WTC11 (cell line): Measurements from ENCODE around the gene DEFB114. TPM values are rescaled to one million over a fixed set of nuclear protein-coding genes. Genes with fewer than 3 reads are reported as not detected.

Source experiments
- ATAC-seq: fragments of 200-7000 bp; cut with Tn5 transposase; 2 replicates; pipeline ENCODE4 v1.10.0; 2021; ENCODE audit warnings: mild to moderate bottlenecking, moderate library complexity
- CTCF ChIA-PET: fragments of 300-600 bp; sonication (Branson Sonifier 250); formaldehyde crosslinking; loops from one replicate; lab custom pipeline; 2021; ENCODE audit warnings: antibody characterized with exemption; lab: Charles Lee
- POLR2A ChIA-PET: fragments of 350-600 bp; sonication (Branson Sonifier 250); formaldehyde crosslinking; loops from one replicate; lab custom pipeline; 2021; ENCODE audit warnings: antibody characterized with exemption; lab: Charles Lee
- DNase-seq: peaks from one replicate; pipeline ENCODE4 v3.0.0; 2021; ENCODE audit warnings: low spot score
- H3K27ac Mint-ChIP-seq: 2 replicates; pipeline ENCODE4 v1.8.0; 2021; ENCODE audit warnings: mixed read lengths
- H3K27me3 Mint-ChIP-seq: 2 replicates; pipeline ENCODE4 v1.8.0; 2021; ENCODE audit warnings: low read depth, mild to moderate bottlenecking, moderate library complexity, mixed read lengths
- H3K36me3 Mint-ChIP-seq: 2 replicates; pipeline ENCODE4 v1.8.0; 2021; ENCODE audit warnings: mixed read lengths
- H3K4me1 Mint-ChIP-seq: 2 replicates; pipeline ENCODE4 v1.8.0; 2022; ENCODE audit warnings: mixed read lengths
- H3K4me3 Mint-ChIP-seq: 2 replicates; pipeline ENCODE4 v1.8.0; 2021; ENCODE audit warnings: mild to moderate bottlenecking, moderate library complexity, mixed read lengths
- H3K9me3 Mint-ChIP-seq: 2 replicates; pipeline ENCODE4 v1.8.0; 2021; ENCODE audit warnings: mixed read lengths
- ATF3 ChIP-seq: sonication (generic); formaldehyde crosslinking; conservative IDR thresholded peaks from 2 replicates; pipeline ENCODE4 v1.8.1; 2022; ENCODE audit warnings: mild to moderate bottlenecking, missing genetic modification reagents
- CREM ChIP-seq: sonication (generic); formaldehyde crosslinking; IDR thresholded peaks from 2 replicates; pipeline ENCODE4 v1.8.1; 2022; ENCODE audit warnings: mild to moderate bottlenecking, missing genetic modification reagents, moderate library complexity
- FOXP4 ChIP-seq: sonication (generic); formaldehyde crosslinking; IDR thresholded peaks from 2 replicates; pipeline ENCODE4 v1.8.0; 2022; ENCODE audit warnings: mild to moderate bottlenecking, missing genetic modification reagents
- GRHL2 ChIP-seq: fragments of 250-450 bp; sonication (Bioruptor Pico); IDR thresholded peaks from 2 replicates; pipeline ENCODE4 v1.8.0; 2022; ENCODE audit warnings: mild to moderate bottlenecking, moderate library complexity; ENCODE audit not compliant: insufficient replicate concordance, severe bottlenecking
- IRF2 ChIP-seq: sonication (generic); formaldehyde crosslinking; IDR thresholded peaks from 2 replicates; pipeline ENCODE4 v1.8.0; 2022; ENCODE audit warnings: low read depth, missing genetic modification reagents, borderline replicate concordance
- KAT7 ChIP-seq: sonication (generic); formaldehyde crosslinking; IDR thresholded peaks from 2 replicates; pipeline ENCODE4 v1.8.1; 2023; ENCODE audit warnings: missing genetic modification reagents, mild to moderate bottlenecking, borderline replicate concordance
- MLX ChIP-seq: sonication (generic); formaldehyde crosslinking; IDR thresholded peaks from 2 replicates; pipeline ENCODE4 v1.8.1; 2023; ENCODE audit warnings: mild to moderate bottlenecking, missing genetic modification reagents, moderate library complexity
- NR2C2 ChIP-seq: sonication (generic); formaldehyde crosslinking; IDR thresholded peaks from 2 replicates; pipeline ENCODE4 v1.8.0; 2022; ENCODE audit warnings: mild to moderate bottlenecking, missing genetic modification reagents
- NR3C1 ChIP-seq: sonication (generic); formaldehyde crosslinking; conservative IDR thresholded peaks from 2 replicates; pipeline ENCODE4 v1.8.1; 2023; ENCODE audit warnings: low read depth, mild to moderate bottlenecking, missing genetic modification reagents
- PRRX2 ChIP-seq: fragments of 250-450 bp; sonication (Bioruptor Pico); IDR thresholded peaks from 2 replicates; pipeline ENCODE4 v1.8.0; 2021; ENCODE audit warnings: mild to moderate bottlenecking
- SMAD3 ChIP-seq: sonication (generic); formaldehyde crosslinking; IDR thresholded peaks from 2 replicates; pipeline ENCODE4 v1.8.0; 2022; ENCODE audit warnings: missing genetic modification reagents, mild to moderate bottlenecking, borderline replicate concordance
- STAT6 ChIP-seq: sonication (generic); formaldehyde crosslinking; conservative IDR thresholded peaks from 2 replicates; pipeline ENCODE4 v1.8.1; 2023; ENCODE audit warnings: mild to moderate bottlenecking, low read depth, missing genetic modification reagents, moderate library complexity
- TP53 ChIP-seq: sonication (generic); formaldehyde crosslinking; IDR thresholded peaks from 2 replicates; pipeline ENCODE4 v1.8.1; 2023; ENCODE audit warnings: mild to moderate bottlenecking, missing genetic modification reagents
- ZMAT4 ChIP-seq: fragments of 250-450 bp; sonication (Bioruptor Pico); IDR thresholded peaks from 2 replicates; pipeline ENCODE4 v1.9.0; 2021; ENCODE audit warnings: mild to moderate bottlenecking
- ZNF138 ChIP-seq: sonication (generic); formaldehyde crosslinking; conservative IDR thresholded peaks from 2 replicates; pipeline ENCODE4 v1.8.1; 2022; ENCODE audit warnings: mild to moderate bottlenecking, moderate library complexity, missing genetic modification reagents
- ZNF263 ChIP-seq: sonication (generic); formaldehyde crosslinking; IDR thresholded peaks from 2 replicates; pipeline ENCODE4 v1.8.1; 2022; ENCODE audit warnings: low read depth, mild to moderate bottlenecking, moderate library complexity, missing genetic modification reagents
- ZNF396 ChIP-seq: fragments of 250-450 bp; sonication (Bioruptor Pico); IDR thresholded peaks from 2 replicates; pipeline ENCODE4 v1.8.0; 2021; ENCODE audit warnings: mild to moderate bottlenecking, moderate library complexity, borderline replicate concordance
- total RNA-seq: library from RNA; stranded (reverse); gene quantifications from 3 replicates; pipeline ENCODE4 v1.2.3, GENCODE V29; 2021

The DEFB114 gene
- total RNA-seq, 1 experiment from 2014 or later = not detected

GRCh38 chr6:49986551-49986950, 22.6 kb upstream of the DEFB114 start:
- ChIA-PET POLR2A (no interaction called here), CTCF (no interaction called here)
- Mint-ChIP-seq H3K27me3 (no peaks in the 10 kb centered on the region), H3K36me3 (peaks cover 3% of the 10 kb centered on the region; the same call in 1 of the 2 replicates), H3K9me3 (peaks cover 13% of the 10 kb centered on the region)
- no peak for DNase-seq
- no peak for TF ChIP-seq GRHL2 (CRISPR knock-in tag)
- TF ChIP-seq ZMAT4 = no peak
- no peak for TF ChIP-seq KAT7 (CRISPR knock-in tag)
- TF ChIP-seq ZNF138 (CRISPR knock-in tag) = no peak
- no peak for TF ChIP-seq FOXP4 (CRISPR knock-in tag)
- TF ChIP-seq, all 79 proteins: peak for 0
- no peak overlapping the region for H3K4me3 Mint-ChIP-seq
- no peak overlapping the region for H3K27ac Mint-ChIP-seq
- ATAC-seq = no peak
- H3K4me1 Mint-ChIP-seq = peaks cover 21% of the 10 kb centered on the region

GRCh38 chr6:49982046-49982445, 18.1 kb upstream of the DEFB114 start:
- ATAC-seq = no peak
- Mint-ChIP-seq H3K9me3 (peaks cover 8% of the 10 kb centered on the region), H3K4me3 (no peak overlapping the region)

More at GRCh38 chr6:49982046-49982445, 18.1 kb upstream of the DEFB114 start:
- CTCF ChIA-PET = no interaction called here
- peaks cover 24% of the 10 kb centered on the region for H3K4me1 Mint-ChIP-seq
- TF ChIP-seq NR2C2 (no peak), ZNF396 (CRISPR knock-in tag) (no peak), GRHL2 (CRISPR knock-in tag) (no peak), TP53 (CRISPR knock-in tag) (no peak), MLX (no peak), CREM (no peak), FOXP4 (CRISPR knock-in tag) (no peak), NR3C1 (CRISPR knock-in tag) (no peak), ATF3 (CRISPR knock-in tag) (no peak), PRRX2 (no peak), STAT6 (CRISPR knock-in tag) (no peak), SMAD3 (CRISPR knock-in tag) (no peak), ZNF263 (no peak), IRF2 (CRISPR knock-in tag) (no peak)
- TF ChIP-seq, all 79 proteins: peak for 0
- peaks cover 3% of the 10 kb centered on the region; the same call in 1 of the 2 replicates for H3K36me3 Mint-ChIP-seq
- DNase-seq = no peak
- POLR2A ChIA-PET = no interaction called here
- no peaks in the 10 kb centered on the region for H3K27me3 Mint-ChIP-seq
- no peak overlapping the region for H3K27ac Mint-ChIP-seq
